ENCODE data around the gene APOO.
A peak's percentile ranks its signal among the peaks of the same experiment; 100 is the strongest.
"Not testable (repeated sequence)": the region's sequence is repeated elsewhere in the genome, so short reads cannot be mapped to it uniquely, and the experiment has no call there.

APOO gene

GRCh38 chrX:23904096-23904495 is 3.6 kb downstream of the APOO start:
- no peak for DNase-seq

GRCh38 chrX:23902419-23902818 is 5.3 kb downstream of the APOO start:
- DNase-seq: peak in 2 of 58 donors; percentile 15 to 41

- DNase-seq: peak in 29 of 58 donors; percentile 0 to 67 (median 9)
Observed at GRCh38 chrX:23901805-23902204, 5.9 kb downstream of the APOO start.

- no peak for DNase-seq
Observed at GRCh38 chrX:23901060-23901459, 6.7 kb downstream of the APOO start.

GRCh38 chrX:23900220-23900797 is 7.4 kb downstream of the APOO start:
- DNase-seq: no peak

- no peak for DNase-seq
Observed at GRCh38 chrX:23898412-23898959, 9.3 kb downstream of the APOO start.

GRCh38 chrX:23896981-23897380 is 10.8 kb downstream of the APOO start:
- no peak for DNase-seq

- not testable (repeated sequence) for DNase-seq
Observed at GRCh38 chrX:23896539-23896938, 11.2 kb downstream of the APOO start.

- not testable (repeated sequence) for DNase-seq
Observed at GRCh38 chrX:23894993-23895392, 12.7 kb downstream of the APOO start.

GRCh38 chrX:23890933-23891332 is 16.8 kb downstream of the APOO start:
- DNase-seq: no peak

- DNase-seq: no peak
Observed at GRCh38 chrX:23888887-23889501, 18.7 kb downstream of the APOO start.

GRCh38 chrX:23887918-23888317 is 19.8 kb downstream of the APOO start:
- DNase-seq: no peak

GRCh38 chrX:23887451-23887850 is 20.3 kb downstream of the APOO start:
- no peak for DNase-seq

- no peak for DNase-seq
Observed at GRCh38 chrX:23885803-23886202, 21.9 kb downstream of the APOO start.

GRCh38 chrX:23884427-23885024 is 23.2 kb downstream of the APOO start:
- no peak for DNase-seq

GRCh38 chrX:23883737-23884354 is 23.9 kb downstream of the APOO start:
- DNase-seq: peak in 4 of 58 donors; percentile 0 to 3 (median 2)

- DNase-seq: no peak
Observed at GRCh38 chrX:23879380-23880090, 28.2 kb downstream of the APOO start.

GRCh38 chrX:23871905-23872546 is 35.7 kb downstream of the APOO start:
- DNase-seq: no peak

GRCh38 chrX:23870041-23870440 is 37.7 kb downstream of the APOO start:
- no peak for DNase-seq

- no peak for DNase-seq
Observed at GRCh38 chrX:23864742-23865326, 42.9 kb downstream of the APOO start.

- DNase-seq: not testable (repeated sequence)
Observed at GRCh38 chrX:23861952-23862351, 45.8 kb downstream of the APOO start.

Measured in anterior cingulate cortex (tissue), 58 donors.